ENCODE data around the gene KRTAP10-9.
"Not testable (repeated sequence)": the region's sequence is repeated elsewhere in the genome, so short reads cannot be mapped to it uniquely, and the experiment has no call there.

KRTAP10-9 gene

DNA sequence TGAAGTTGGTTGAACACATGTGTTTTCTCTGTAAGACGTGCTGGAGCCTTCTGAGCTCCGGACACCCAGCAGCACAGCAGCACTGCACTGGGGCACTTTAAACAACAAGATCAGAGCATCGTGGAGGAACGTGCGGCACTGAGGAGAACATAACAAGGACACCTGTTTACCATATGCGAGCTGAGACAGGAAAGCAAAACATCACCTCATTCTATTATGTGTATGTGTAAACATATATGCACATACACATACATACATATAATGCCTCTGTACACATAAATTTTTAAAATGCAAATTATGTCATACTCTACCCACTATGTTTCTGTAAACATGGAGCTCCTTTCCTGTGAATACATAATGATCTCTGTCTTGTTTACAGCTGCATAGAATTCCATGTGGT, 31.4 kb upstream of the KRTAP10-9 start:
- no peak for DNase-seq

DNA sequence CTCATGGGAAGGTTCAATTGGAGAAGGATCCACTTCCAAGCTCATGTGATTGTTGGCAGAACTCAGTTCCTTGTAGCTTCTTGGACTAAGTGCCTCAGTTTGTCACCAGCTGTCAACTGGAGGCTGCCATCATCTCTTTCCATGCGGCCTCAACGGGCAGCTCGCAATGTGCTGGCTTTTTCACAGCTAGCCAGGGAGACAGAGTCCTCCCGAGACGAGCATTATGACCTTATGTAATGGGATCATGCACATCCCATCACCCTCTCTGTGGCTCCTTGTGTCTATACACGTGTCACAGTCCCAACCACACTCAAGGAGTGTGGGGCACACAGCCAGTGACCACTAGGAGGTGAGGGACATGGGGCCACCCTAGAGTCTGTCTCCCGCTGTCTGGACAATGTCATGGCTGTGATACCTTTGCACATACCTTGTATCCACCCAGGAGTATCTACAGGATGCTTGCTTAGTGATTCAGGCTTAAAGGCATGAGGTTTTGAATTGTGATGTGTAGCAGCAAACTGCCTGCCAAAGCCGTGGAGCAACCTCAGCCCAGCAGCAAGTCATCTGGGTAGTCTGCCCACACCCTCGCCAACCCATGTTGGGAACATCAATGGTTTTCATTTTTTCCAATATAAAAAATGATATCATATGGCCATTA, 30.7 kb upstream of the KRTAP10-9 start:
- DNase-seq = no peak

DNA sequence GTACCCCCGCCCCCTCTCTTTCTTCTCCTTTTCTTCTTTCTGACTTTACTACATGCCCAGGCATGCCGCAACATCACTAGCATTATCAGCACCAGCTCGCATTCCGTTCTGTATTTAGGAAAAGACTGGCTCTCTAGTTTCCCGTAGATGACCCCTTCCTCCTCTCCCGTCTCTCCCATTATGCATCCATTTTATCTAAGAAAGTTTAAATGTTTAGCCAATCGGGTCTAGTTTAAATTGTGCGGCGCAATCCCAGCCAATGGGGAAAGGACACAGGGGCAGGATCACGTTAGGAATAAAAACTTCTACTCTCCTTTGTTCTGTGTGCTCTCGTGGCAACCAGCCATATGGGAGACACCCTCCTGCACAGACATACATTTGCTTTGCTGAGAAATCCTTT, 28.8 kb upstream of the KRTAP10-9 start:
- DNase-seq = no peak

DNA sequence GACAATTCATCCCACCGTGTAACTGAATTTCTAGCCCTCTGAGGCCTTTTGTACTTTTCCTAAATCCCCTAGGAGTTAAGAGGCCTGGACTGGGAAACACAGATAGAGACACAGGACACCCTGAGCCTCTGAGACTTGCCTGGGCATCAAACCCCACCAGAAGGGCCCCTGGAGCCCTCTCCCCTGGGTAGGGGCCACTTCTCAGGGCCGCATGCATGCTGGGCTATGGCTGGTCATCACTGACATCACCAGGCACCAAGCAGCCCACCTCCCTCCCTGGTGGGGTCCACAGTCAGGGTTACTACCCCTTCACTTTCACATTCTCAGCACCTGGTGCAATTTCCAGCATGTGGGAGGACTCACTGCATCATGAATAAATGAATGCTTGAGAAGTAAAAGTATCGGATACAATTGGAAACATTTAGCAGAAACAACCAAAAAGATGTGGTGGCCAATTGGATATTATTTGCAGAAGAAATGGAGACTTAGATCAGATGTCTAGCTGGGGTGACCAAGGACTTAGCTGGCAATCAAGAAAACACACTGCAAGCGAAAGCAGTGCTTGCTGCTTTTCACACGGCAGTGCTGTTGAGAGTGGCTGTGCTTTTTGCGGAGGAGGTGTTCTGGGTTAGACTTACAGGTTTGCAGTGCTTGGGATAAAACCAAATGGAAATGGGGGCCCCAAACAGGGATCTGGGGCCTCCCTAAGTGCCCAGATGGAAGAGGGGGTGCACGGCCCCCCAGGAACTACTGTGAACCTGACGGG, 27.4 kb upstream of the KRTAP10-9 start:
- DNase-seq = no peak

DNA sequence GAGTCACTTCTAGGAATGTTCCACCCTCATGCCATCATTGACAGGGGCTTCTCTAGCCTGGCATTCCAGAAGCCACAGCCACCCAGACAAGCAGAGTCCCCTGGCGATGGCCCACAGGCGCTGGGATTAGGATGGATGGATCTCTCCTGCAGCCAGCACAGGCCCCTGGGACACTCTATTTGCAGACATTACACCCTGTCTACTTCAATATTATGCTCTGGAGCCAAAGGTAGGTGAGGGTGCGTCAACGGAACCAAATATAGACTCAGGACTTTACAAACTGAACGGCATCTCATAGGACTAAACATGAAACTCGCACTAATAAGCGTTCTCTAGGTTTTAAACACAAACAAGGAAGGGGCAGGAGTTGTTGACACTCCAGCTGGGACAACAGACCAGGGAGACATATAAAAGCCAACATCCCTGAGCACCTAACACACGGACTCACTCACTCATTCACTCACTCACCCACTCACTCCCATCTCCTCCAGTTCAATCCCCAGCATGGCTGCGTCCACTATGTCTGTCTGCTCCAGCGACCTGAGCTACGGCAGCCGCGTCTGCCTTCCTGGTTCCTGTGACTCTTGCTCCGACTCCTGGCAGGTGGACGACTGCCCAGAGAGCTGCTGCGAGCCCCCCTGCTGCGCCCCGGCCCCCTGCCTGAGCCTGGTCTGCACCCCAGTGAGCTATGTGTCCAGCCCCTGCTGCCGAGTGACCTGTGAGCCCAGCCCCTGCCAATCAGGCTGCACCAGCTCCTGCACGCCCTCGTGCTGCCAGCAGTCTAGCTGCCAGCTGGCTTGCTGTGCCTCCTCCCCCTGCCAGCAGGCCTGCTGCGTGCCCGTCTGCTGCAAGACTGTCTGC, 26.5 kb upstream of the KRTAP10-9 start, which contains the start of gene KRTAP10-7:
Gene KRTAP10-7 (plus strand): TSS at position 480 of the 861 bp plus-strand sequence. CDS start 25 bp downstream, at position 505.
- DNase-seq = not testable (repeated sequence)

DNA sequence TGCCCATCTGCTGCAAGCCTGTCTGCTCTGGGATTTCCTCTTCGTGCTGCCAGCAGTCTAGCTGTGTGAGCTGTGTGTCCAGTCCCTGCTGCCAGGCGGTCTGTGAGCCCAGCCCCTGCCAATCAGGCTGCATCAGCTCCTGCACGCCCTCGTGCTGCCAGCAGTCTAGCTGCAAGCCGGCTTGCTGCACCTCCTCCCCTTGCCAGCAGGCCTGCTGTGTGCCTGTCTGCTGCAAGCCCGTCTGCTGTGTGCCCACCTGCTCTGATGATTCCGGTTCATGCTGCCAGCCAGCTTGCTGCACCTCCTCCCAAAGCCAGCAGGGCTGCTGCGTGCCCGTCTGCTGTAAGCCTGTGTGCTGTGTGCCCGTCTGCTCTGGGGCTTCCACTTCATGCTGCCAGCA, 25.8 kb upstream of the KRTAP10-9 start:
- DNase-seq = not testable (repeated sequence)

DNA sequence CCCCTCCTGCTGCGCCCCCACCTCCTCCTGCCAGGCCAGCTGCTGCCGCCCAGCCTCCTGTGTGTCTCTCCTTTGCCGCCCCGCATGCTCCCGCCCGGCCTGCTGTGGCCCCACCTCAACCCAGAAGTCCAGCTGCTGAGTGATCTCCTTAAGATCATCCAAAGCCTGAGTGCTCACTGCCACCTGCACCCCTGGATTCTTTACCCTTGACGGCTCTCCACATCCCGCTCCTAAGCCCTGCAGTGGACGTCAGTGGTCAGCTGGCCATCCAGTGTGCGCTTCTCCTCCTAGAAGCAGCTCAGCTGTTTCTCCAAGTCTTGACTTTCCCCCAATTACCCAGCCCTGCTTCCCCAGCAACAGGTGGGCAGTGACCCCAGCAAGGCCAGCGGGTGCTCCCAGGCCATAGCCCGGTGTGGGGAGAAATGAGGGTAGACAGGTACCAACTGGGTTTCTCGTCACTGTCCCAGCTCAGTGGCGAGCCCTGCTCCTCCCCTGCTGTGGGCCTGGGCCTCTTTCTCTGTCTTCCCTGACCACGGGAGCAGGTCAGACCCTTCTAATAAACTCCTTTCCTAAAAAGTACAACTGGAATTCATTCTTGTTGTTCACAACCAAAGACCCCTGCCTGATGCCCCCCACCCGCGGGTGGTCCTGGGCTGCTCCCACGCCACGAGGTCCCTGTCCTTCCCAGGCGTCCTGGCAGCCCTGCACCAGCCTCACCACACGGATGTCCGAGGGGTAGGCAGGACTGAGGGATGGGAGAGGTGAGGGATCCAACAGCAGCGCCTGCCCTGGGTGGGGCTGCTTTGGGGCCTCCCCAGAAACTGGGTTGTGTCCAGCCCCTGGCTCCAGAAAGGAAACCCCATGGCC, 25.1 kb upstream of the KRTAP10-9 start:
- DNase-seq = no peak

DNA sequence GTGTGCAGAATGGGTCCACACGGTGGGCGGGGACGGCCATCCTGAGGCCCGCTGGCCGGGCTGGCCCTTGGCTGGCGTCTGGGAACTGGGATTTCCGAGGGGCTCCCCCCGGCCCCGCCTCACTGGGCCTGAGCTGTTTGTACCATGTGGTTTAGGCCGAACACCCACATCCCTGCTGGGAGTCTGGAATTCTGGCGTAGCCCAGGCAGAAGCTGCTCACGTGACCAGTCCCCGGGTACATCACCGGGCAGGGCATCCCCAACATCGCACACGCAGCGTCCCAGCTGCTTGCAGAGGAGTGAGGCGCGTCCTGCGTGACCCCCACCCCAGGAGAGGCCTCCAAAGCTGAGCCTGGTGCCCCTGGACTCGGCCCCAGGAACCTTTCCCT, 24.4 kb upstream of the KRTAP10-9 start:
- DNase-seq = no peak

DNA sequence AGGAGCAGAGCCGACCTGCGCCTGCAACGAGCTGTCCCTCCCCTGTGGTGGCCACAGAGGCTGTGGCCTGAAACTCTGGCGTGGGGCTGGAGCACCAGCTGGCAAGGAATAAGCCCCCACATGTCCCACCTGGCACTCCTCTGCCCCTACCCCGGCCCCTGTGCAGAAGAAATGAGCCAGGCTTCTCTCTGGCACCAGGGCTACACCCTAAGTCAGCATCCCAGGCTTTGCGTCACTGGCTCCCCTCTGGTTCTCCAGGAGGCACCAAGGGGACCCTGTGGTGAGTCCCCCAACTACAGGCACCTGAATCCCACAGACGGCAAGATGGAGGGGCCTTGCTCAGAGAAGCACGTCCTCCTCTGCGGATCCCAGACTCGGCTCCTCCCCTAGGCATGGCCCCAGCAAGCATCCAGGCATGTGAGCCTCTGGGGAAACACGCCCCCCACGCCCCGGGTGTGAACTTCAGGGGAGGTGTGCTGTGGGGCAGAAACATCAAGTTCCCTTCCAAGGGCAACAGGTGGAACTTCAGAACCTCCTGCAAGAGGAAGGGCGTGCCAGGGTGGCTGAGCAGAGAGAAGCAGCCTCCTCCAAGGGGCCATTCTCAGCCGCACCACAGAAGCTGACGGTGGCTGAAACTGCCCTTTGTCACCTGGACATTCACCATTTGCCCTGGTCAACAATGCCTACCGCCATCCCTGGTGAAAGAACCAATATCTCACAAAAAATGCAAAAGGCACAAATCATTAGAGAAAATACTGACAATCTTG, 23.6 kb upstream of the KRTAP10-9 start:
- DNase-seq = no peak

DNA sequence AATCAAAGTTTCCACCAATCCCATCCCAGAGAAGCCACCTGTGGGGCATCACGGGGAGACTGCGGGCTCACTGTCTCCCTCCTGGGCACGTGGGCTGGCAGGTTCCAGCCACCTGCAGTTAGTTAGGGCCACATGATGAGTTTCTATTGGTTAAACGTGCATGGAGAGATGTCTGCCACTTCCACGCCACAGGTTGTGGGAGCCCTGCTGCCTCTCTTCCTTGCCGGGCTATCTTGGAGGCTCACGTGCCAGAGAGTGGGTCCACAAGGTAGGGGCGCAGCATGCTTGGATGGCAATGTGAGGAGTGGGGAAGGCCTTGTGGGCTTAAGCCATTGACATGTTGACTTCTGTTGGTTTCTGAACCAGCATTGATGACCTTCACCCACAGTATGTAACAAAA, 23.0 kb upstream of the KRTAP10-9 start:
- DNase-seq = no peak

DNA sequence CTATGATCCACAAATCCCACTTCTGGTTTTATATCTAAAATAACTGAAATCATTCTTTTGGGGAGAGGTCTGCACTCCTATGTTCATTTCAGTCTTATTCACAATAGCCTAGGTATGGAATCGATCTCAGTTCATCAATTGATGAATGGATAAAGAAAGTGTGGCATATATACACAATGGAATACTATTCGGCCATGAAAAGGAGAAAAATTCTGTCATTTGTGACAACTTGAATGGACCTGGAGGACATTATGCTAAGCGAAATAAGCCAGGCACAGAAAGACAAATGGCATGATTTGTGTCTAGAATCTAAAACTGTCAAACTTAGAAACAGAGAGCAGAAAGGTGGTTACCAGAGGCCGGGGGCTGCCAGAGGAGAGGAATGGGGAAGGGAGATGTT, 20.4 kb upstream of the KRTAP10-9 start:
- DNase-seq = no peak

DNA sequence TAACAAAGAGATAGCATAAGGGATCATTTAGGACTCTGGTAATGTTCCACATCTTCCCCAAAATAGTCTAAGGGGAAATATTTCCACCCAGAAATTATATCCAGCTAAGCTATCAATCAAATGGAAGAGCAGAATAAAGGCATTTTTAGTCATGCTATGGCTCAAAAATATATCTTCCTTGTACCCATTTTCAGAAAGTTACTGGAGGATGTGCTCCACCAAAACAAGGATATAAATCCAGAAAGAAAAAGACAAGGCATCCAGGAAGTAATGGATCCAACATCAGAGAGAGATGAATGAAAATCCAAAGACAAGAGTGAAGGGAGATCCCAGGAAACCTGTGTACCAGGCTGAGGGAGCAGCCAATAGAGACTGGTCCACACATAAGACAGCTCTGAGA, 17.7 kb upstream of the KRTAP10-9 start:
- no peak for DNase-seq

DNA sequence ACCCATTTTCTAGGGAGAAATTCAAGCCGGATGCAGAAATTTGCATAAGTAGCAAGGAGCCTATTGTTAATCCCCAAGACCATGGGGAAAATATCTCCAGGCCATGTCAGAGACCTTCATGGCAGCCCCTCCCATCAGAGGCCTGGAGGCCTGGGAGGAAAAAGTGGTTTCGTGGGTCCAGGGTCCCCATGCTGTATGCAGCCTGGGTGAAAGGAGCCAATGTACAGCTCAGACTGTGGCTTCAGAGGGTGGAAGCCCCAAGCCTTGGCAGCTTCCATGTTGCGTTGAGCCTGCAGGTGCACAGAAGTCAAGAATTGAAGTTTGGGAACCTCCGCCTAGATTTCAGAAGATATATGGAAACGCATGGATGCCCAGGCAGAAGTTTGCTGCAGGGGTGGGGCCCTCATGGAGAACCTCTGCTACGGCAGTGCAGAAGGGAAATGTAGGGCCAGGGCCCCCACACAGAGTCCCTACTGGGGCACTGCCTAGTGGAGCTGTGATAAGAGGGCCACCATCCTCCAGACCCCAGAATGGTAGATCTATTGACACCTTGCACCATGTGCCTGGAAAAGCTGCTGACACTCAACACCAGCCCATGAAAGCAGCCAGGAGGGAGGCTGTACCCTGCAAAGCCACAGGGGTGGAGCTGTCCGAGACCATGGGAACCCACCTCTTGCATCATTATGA, 16.6 kb upstream of the KRTAP10-9 start:
- DNase-seq = not testable (repeated sequence)

DNA sequence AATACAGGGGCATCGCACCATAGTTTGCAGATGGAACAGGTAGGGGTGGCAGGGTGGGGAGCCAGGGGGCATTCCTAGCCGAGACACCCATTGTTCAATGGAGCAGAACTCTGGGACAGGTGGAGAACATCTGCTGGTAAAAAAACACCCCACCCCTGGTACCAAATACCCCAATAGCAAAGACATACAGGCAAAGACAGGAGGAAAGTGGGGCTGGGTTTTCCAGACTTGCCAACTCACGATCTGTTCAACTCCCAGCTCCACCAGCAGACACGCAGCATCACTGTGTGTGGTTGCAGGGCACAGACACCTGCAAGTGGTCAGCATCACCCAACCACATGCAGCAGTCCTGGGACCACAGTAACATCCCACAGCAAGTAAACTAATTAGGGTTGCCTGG, 15.3 kb upstream of the KRTAP10-9 start:
- DNase-seq = no peak

DNA sequence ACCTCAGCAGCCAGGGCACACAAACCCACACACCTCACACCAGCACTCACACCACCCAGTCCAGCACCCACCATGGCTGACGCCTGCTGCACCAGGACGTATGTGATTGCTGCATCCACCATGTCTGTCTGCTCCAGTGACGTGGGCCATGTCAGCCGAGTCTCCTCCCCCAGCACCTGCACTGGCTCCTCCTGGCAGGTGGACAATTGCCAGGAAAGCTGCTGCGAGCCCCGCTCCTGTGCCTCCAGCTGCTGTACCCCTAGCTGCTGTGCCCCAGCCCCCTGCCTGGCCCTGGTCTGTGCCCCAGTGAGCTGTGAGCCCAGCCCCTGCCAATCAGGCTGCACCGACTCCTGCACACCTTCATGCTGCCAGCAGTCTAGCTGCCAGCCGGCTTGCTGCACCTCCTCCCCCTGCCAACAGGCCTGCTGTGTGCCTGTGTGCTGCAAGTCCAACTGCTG, 14.8 kb upstream of the KRTAP10-9 start, which contains the start of gene KRTAP10-8:
Gene KRTAP10-8 (plus strand): TSS at position 51 of the 458 bp plus-strand sequence. CDS start 22 bp downstream, at position 73.
- no peak for DNase-seq

DNA sequence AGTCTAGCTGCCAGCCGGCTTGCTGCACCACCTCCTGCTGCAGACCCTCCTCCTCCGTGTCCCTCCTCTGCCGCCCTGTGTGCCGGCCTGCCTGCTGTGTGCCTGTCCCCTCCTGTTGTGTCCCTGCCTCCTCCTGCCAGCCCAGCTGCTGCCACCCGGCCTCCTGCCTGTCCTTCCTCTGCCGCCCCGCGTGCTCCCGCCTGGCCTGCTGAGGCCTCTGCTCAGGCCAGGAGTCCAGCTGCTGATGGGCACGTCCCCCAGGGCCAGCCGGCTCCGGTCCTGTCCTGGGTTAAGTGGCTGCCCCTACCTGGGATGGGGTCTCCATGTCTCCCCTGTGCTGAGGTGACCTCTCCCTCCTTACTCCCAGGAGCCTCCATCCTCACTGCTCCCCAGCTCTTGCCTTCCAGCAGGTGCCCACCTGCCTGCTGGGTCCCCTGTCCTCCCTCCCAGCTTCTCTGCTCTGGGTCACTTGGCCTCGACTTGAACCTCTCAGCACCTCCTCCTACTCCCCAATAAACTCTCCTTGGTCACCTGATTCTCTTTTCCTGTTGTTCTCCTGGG, 14.1 kb upstream of the KRTAP10-9 start:
- no peak for DNase-seq

DNA sequence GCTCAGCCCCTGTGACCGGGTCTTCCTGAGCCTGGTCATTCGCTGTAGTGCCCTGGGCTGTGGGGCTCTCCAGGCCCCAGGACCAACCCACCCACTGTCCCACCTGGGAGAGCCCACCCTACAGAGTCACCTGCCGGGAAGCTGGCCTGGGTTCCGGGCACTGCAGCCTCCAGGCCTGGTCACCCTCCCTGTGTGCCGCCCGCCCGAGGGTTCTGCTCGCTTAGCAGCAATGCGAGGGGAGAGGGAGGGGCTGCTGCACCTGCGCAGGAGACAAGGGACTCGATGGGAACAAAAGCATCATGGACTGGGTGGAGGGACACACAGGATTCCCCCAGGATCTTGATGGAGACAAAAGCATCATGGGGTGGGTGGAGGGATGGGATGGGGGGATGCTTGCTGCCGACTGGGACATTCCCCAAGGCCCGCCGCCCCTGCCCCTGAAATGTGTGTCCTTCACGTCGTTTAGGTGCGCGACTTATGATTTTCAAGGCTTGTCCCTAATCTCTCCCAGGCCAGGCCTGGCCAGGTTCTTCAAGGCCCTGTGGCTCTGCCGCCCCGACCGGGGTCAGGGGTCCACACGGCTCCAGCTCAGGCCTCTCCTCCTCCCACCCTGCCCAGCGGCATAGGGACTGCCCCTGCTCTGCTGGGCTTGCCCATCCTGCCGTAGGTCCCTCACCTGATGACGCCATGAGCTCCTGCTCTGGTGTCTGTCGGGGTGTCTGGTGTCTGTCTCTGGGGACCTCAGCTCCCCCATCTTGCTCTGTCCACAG, 13.3 kb upstream of the KRTAP10-9 start:
- DNase-seq = no peak

DNA sequence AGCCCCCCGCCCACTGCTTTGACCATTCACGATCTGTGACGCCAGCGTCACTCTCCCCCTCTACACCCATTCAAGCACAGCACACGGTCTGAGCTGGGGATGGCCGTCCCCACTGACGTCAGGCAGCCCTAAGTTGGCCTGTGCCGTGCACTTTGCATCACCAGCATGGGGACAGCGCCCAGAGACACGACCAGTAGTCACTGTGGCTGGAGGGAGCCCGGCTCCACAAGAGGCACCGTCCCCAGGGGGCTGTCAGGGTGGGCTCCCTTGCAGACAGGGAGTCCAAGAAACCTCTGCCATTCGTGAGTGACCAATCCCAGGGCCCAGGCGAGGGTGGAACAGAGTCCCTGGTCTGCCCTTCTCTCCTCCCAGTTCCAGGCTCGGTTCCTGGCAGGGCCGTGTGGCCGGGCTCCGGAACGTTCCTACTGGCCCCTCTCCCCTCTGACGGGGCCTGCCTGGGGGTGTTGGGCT, 12.7 kb upstream of the KRTAP10-9 start:
- DNase-seq = no peak

DNA sequence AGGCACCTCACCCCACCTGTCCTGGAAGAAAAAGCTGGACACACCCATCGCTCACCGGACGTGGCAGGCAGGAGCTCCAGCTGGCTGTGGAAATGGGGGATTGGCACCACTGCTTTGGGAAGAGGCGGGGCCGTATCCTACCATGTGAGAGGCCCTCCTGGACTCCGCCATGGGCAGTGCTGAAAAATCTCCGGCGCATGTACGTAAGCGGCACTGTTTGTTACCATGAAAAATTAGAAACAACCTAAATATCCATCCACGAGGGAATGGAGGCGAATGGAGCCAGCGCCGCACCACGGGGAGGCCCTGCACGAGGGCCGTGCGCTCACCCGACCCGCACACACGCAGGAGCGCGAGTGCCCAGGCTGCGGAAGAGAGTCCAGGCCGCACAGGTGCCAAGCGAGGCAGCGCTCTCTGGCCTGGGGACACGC, 11.9 kb upstream of the KRTAP10-9 start:
- no peak for DNase-seq
